ENCODE results near the gene SLC25A19. TPM values are rescaled to one million over a fixed set of nuclear protein-coding genes. Genes with fewer than 3 reads are reported as not detected.
"Not testable (repeated sequence)": the region's sequence is repeated elsewhere in the genome, so short reads cannot be mapped to it uniquely, and the experiment has no call there.

Gene SLC25A19
- total RNA-seq, 1 donor from 2014 or later = 12.8 TPM

GRCh38 chr17:75285123-75285522 is 4.1 kb downstream of the SLC25A19 start:
- H4K20me1 ChIP-seq (ENCODE audit: insufficient read depth, low read length) = no peaks in the 10 kb centered on the region
- peaks cover 3% of the 10 kb centered on the region for H3K4me1 ChIP-seq (ENCODE audit: insufficient read depth, low read length)
- no peaks in the 10 kb centered on the region for H3K9me3 ChIP-seq (ENCODE audit: insufficient read depth, low read depth, low read length)
- Mint-ChIP-seq H3K36me3 (ENCODE audit: low read depth, unreplicated experiment) (peaks cover 3% of the 10 kb centered on the region), H3K27me3 (ENCODE audit: low read depth, unreplicated experiment) (no peaks in the 10 kb centered on the region), H3K27ac (ENCODE audit: unreplicated experiment) (no peak overlapping the region), H3K4me1 (ENCODE audit: low read depth, unreplicated experiment) (peaks cover 4% of the 10 kb centered on the region), H3K9me3 (ENCODE audit: unreplicated experiment) (no peaks in the 10 kb centered on the region), H3K4me3 (ENCODE audit: unreplicated experiment) (no peak overlapping the region)
- H3K9ac ChIP-seq (ENCODE audit: low read length) = no peak overlapping the region
- no peak overlapping the region for H3K27ac ChIP-seq (ENCODE audit: low read depth, low read length)
- DNase-seq (ENCODE audit: low read depth) (no peak), FAIRE-seq (no peak)
- no peaks in the 10 kb centered on the region for H3K36me3 ChIP-seq (ENCODE audit: insufficient read depth, low read length)
- no peaks in the 10 kb centered on the region for H3K27me3 ChIP-seq (ENCODE audit: insufficient read depth, low read length)
- no peak overlapping the region for H3K4me3 ChIP-seq (ENCODE audit: insufficient read depth, low read depth, low read length)
- H3K79me2 ChIP-seq (ENCODE audit: insufficient read depth, low read length) = peaks cover 3% of the 10 kb centered on the region
- H2AFZ ChIP-seq (ENCODE audit: low read depth, low read length) = no peak overlapping the region
- TF ChIP-seq, protein P1, sequence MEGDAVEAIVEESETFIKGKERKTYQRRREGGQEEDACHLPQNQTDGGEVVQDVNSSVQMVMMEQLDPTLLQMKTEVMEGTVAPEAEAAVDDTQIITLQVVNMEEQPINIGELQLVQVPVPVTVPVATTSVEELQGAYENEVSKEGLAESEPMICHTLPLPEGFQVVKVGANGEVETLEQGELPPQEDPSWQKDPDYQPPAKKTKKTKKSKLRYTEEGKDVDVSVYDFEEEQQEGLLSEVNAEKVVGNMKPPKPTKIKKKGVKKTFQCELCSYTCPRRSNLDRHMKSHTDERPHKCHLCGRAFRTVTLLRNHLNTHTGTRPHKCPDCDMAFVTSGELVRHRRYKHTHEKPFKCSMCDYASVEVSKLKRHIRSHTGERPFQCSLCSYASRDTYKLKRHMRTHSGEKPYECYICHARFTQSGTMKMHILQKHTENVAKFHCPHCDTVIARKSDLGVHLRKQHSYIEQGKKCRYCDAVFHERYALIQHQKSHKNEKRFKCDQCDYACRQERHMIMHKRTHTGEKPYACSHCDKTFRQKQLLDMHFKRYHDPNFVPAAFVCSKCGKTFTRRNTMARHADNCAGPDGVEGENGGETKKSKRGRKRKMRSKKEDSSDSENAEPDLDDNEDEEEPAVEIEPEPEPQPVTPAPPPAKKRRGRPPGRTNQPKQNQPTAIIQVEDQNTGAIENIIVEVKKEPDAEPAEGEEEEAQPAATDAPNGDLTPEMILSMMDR (IDR thresholded peaks at IDR 0.05; ENCODE audit: insufficient read depth, low read depth, low read length) = no peak
- TF ChIP-seq EZH2 (IDR thresholded peaks at IDR 0.05; ENCODE audit: insufficient read depth, low read length) = no peak
- H3K4me2 ChIP-seq (ENCODE audit: low read length) = no peak overlapping the region

GRCh38 chr17:75280189-75280588 is 9.0 kb downstream of the SLC25A19 start:
- not testable (repeated sequence) for FAIRE-seq; H3K27ac Mint-ChIP-seq (ENCODE audit: unreplicated experiment); H2AFZ ChIP-seq (ENCODE audit: low read depth, low read length); H3K9ac ChIP-seq (ENCODE audit: low read length); H3K4me1 ChIP-seq (ENCODE audit: insufficient read depth, low read length); H3K27me3 ChIP-seq (ENCODE audit: insufficient read depth, low read length); H3K4me1 Mint-ChIP-seq (ENCODE audit: low read depth, unreplicated experiment); H3K36me3 Mint-ChIP-seq (ENCODE audit: low read depth, unreplicated experiment); DNase-seq (ENCODE audit: low read depth); H3K79me2 ChIP-seq (ENCODE audit: insufficient read depth, low read length); H3K27me3 Mint-ChIP-seq (ENCODE audit: low read depth, unreplicated experiment); H3K4me3 Mint-ChIP-seq (ENCODE audit: unreplicated experiment); H3K27ac ChIP-seq (ENCODE audit: low read depth, low read length); H3K36me3 ChIP-seq (ENCODE audit: insufficient read depth, low read length); H3K9me3 Mint-ChIP-seq (ENCODE audit: unreplicated experiment); H4K20me1 ChIP-seq (ENCODE audit: insufficient read depth, low read length); H3K9me3 ChIP-seq (ENCODE audit: insufficient read depth, low read depth, low read length); H3K4me3 ChIP-seq (ENCODE audit: insufficient read depth, low read depth, low read length); H3K4me2 ChIP-seq (ENCODE audit: low read length)

DNA sequence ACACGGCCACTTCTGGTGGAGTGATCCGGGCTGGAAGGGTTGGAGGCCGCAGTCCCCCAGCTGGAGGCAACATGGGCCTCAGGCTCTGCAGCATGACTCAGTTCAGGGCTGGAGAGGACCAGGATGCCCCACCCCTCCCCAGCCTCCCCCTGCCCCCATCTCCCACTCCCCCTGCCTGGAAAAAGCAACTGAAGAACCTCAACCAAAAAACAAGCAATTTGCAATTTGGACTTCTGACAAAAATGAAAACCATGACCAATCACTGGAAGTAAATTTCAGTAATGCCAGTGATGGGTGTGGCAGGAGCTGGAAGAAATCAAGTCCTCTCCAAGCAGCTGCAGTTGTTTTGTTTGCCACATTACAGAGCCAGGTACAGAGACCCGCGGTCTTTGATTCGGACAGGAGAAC is 11.6 kb downstream of the SLC25A19 start:
- Mint-ChIP-seq H3K9me3 (ENCODE audit: unreplicated experiment) (no peaks in the 10 kb centered on the region), H3K36me3 (ENCODE audit: low read depth, unreplicated experiment) (no peaks in the 10 kb centered on the region), H3K4me1 (ENCODE audit: low read depth, unreplicated experiment) (peaks cover 1% of the 10 kb centered on the region), H3K27ac (ENCODE audit: unreplicated experiment) (no peak overlapping the region), H3K4me3 (ENCODE audit: unreplicated experiment) (no peak overlapping the region), H3K27me3 (ENCODE audit: low read depth, unreplicated experiment) (no peaks in the 10 kb centered on the region)
- H3K4me3 ChIP-seq (ENCODE audit: insufficient read depth, low read depth, low read length) = no peak overlapping the region
- DNase-seq (ENCODE audit: low read depth) = peak; percentile 67
- H2AFZ ChIP-seq (ENCODE audit: low read depth, low read length) = no peak overlapping the region
- no peaks in the 10 kb centered on the region for H3K9me3 ChIP-seq (ENCODE audit: insufficient read depth, low read depth, low read length)
- no peak overlapping the region for H3K27ac ChIP-seq (ENCODE audit: low read depth, low read length)
- TF ChIP-seq, protein P1 (IDR thresholded peaks at IDR 0.05; ENCODE audit: insufficient read depth, low read depth, low read length) = no peak
- TF ChIP-seq EZH2 (IDR thresholded peaks at IDR 0.05; ENCODE audit: insufficient read depth, low read length) = no peak
- H3K4me2 ChIP-seq (ENCODE audit: low read length) = peak overlapping the region; percentile 28
- no peak overlapping the region for H3K9ac ChIP-seq (ENCODE audit: low read length)
- no peaks in the 10 kb centered on the region for H3K79me2 ChIP-seq (ENCODE audit: insufficient read depth, low read length)
- H3K27me3 ChIP-seq (ENCODE audit: insufficient read depth, low read length) = no peaks in the 10 kb centered on the region
- peaks cover 21% of the 10 kb centered on the region for H3K4me1 ChIP-seq (ENCODE audit: insufficient read depth, low read length)
- FAIRE-seq = no peak
- H3K36me3 ChIP-seq (ENCODE audit: insufficient read depth, low read length) = no peaks in the 10 kb centered on the region
- peaks cover 5% of the 10 kb centered on the region for H4K20me1 ChIP-seq (ENCODE audit: insufficient read depth, low read length)
